OCI-LY1 (cell line): ENCODE data around the gene NFASC.

Source experiments
- EZH2 ChIP-seq: fragments of 200-600 bp; sonication (generic), shearing (Covaris generic); IDR thresholded peaks from 2 replicates; pipeline ENCODE4 v1.8.0; 2017; ENCODE audit warnings: borderline replicate concordance, mixed run types, mild to moderate bottlenecking, antibody characterized with exemption, low read length, moderate library complexity, mixed read lengths
- TF ChIP-seq, protein P1 (sequence below): fragments of 200-600 bp; sonication (generic), shearing (Covaris generic); IDR thresholded peaks from 2 replicates; pipeline ENCODE4 v1.5.1; 2017; ENCODE audit warnings: mild to moderate bottlenecking, antibody characterized with exemption, low read length, moderate library complexity, mixed read lengths

DNA sequence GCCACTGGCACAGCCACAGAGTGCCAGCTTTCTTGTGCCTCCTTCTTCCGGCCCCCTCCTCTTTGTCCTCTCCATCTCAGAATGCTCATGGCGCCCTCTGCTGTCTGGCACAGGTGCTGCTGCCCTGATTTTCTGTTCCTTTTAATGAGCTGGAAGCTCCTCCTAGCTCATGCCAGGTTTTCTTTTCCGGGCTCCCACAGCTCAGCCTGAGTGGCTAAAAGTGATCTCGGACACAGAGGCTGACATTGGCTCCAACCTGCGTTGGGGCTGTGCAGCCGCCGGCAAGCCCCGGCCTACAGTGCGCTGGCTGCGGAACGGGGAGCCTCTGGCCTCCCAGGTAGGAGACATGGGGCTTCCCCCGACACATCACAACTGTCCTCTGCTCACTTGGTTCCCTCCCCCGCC is 191.0 kb downstream of the NFASC start:
- TF ChIP-seq, protein P1, sequence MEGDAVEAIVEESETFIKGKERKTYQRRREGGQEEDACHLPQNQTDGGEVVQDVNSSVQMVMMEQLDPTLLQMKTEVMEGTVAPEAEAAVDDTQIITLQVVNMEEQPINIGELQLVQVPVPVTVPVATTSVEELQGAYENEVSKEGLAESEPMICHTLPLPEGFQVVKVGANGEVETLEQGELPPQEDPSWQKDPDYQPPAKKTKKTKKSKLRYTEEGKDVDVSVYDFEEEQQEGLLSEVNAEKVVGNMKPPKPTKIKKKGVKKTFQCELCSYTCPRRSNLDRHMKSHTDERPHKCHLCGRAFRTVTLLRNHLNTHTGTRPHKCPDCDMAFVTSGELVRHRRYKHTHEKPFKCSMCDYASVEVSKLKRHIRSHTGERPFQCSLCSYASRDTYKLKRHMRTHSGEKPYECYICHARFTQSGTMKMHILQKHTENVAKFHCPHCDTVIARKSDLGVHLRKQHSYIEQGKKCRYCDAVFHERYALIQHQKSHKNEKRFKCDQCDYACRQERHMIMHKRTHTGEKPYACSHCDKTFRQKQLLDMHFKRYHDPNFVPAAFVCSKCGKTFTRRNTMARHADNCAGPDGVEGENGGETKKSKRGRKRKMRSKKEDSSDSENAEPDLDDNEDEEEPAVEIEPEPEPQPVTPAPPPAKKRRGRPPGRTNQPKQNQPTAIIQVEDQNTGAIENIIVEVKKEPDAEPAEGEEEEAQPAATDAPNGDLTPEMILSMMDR = peak; percentile 91
- TF ChIP-seq EZH2 = no peak
